Hindlimb muscle (tissue), 1 donor: ENCODE results near the gene NTRK2. TPM values are rescaled to one million over a fixed set of nuclear protein-coding genes. Genes with fewer than 3 reads are reported as not detected.

ENCODE experiments used
- DNase-seq: peaks from one replicate; pipeline ENCODE4 v3.0.0-alpha.2; 2013
- polyA plus RNA-seq: library from polyadenylated mRNA; unstranded; fragments of 120-200 nt; gene quantifications from one replicate; pipeline ENCODE4 v1.2.1, GENCODE V29; 2013; ENCODE audit not compliant: insufficient read length

Gene NTRK2
- polyA plus RNA-seq, 1 donor, result 14.5 TPM

DNA sequence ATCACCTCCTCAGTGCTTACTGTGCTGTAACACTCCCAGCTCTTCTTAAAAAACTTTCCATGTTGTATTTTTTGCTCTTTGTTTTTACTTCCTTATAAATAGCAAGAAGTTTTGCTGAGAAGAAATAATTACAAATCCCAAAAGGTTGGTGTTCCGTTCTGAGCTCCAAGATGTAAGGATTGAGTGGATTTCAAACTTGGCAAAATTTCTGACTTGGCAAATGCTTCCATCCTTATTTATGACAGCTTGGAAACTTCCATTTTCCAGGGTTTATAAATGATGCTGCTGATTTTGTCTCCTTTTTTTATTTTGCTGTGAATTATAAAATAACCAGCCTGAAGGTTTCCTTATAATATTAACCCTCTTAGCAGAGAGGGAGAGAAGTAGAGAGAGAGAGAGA, 151.9 kb downstream of the NTRK2 start:
- peak; percentile 89 for DNase-seq

DNA sequence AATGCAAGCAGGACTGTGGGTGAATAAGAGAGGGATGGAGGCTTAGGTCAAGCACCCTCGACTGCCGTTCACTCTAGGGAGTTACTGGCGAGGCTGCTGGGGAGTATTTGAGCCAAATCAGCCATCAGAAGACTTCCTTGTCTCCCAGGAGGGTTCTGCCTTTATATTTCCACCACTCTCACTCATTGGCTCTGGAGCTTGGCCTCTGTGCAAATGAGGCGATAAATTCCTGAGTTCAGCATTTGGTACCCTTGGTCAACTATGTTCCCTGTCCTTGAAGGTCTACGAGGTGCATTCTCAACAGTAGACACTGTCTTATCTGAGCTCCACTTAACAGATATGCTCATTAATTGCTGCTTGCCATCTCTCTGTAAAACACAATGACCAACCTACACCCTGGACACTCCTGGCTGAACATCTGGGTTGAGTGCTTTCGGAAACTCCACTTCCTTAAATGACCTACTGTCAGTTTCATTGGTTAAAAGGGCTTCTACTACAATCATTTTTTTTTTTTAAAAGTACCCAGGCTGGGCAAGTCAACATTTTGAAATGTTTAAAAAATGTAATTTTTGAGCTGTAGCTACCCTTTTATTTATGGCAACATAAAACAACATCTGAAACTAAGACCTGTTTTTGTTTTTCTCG, 153.2 kb downstream of the NTRK2 start:
- DNase-seq, result no peak

DNA sequence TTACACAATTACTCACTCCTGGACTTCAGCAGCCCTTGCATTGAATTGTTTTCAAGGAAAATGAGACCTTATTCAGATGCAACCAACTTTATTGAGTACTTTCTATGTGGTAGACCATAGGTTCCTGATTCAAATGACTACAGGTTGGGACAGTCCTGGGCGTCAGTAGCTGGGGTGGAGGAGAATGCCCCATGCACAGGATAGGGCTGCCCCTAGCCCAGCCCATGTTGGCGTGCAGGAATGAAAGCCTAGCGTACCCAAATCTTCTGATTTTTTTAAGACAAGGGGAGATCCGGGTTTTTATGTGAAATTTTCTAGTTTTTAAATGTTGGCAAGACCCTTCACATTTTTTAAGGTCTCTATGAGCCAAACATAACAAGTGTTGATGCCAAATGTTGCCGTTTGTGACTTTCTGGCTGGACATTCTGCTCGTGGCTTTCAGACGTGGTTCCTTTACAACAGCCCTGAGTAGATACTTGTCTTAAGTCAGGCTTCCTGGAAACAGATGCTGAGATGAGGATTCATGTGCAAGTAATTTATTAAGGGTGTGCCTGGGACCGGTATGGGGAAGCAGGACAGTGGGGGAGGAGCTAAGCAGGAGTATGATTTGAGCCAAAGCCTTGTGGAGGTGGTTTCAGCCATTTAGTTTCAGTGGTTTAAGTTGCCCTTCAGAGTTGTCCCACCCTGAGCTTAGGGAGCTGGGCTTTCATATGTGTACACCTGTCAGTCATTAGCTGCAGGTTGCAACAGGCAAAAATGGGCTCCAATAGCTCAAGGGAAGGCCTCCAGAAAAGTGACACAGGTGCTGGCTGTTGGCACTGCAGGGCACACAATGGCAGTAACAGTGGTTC, 154.1 kb downstream of the NTRK2 start:
- no peak for DNase-seq

GRCh38 chr9:84827216-84827765, 157.8 kb downstream of the NTRK2 start:
- DNase-seq, result no peak

GRCh38 chr9:84828046-84828445, 158.5 kb downstream of the NTRK2 start:
- no peak for DNase-seq

DNA sequence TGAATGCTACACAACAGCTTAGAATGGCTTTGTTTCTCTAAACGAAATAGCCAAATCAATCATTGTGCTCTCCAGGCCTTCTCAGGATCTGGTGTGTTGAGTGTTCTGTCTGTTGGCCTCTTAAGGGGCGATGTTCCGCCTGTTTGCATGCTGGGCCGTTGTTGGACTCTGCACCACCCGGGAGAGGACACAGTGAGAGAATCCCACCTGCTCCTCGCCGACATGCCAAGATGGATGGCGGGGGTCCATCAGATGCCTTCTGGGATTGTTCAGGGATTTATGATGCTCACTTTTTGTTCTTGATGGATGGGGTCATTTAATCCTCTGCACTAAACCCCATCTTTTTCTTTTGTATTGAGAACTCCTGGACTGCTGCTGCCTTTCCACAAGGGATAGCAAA, 159.9 kb downstream of the NTRK2 start:
- no peak for DNase-seq

- no peak for DNase-seq
Observed at GRCh38 chr9:84829997-84830696, 160.6 kb downstream of the NTRK2 start.

DNA sequence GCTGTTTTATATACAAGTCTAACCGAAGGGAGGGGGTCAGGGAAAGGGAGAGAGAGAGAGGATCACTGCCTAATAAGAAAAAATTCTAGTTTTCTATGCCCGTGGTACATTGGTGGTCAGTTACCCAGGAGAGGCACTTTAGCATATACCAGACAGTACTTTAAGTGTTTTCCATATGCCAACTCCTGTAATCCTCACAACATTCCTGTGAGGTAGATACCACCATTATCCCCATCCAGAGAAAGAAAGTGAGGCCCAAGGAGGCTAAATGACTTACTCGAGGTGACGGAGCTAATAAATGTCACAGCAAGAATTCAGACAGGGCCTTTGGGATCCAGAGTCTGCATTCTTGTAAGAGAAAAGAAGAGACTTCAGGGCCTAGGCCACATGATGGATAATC, 161.8 kb downstream of the NTRK2 start:
- DNase-seq, result no peak

DNA sequence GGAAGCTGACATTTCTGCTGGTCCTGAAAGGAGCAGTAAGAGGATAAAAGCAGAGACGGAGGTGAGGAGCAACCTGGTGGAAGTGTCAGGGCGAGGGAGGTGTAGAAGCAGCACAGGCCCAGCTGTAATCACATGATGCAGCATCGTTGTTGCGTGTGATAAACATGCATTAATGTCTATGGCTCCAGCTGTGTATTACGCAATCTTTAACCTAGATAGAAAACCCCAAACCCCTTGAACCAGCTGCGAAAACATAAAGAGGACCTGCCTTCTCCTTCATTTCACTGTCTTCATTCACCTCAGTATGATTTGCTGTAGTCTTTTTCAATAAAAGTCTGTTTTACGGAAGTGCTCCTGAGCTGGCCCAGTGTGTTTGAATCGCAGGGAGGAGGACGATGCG, 162.9 kb downstream of the NTRK2 start:
- no peak for DNase-seq

- DNase-seq, result no peak
Observed at GRCh38 chr9:84834426-84834825, 164.9 kb downstream of the NTRK2 start.

DNA sequence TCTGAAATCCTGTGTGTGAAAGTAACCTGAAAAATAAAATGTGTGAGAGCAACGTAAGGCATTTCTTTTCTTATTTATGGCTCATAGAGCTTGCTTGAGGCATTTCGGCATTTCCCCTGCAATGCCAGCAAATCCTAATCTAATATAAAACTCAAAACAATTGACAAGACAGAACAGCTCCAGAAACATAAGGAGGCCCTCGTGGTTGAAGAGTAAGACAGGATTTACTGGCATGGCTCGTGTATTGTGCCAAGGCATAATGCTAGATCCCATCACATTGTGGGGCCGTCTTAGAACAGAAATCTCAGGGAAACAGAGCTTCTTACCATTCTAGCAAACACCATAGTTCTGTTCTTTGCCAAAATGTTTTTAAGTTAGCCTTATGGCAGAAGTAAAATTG, 166.2 kb downstream of the NTRK2 start:
- DNase-seq, result no peak

DNA sequence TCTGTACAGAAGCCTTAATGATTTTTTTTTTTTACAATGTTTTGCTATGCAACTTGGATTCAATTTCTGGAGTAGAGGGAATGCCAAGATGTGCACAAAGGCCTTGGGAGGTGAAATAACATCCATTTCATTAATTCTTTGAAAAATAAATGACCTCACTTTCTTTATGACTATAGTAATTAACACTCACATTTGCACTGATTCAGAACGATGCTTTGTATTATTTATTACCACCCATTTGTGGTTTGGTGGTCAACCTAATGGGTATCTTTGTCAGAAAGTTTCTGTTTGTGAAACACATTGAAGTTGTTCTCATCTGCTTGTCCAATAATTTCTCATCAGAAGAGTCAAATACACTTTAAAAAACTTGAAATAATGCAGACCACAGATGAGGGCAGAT, 169.3 kb downstream of the NTRK2 start:
- DNase-seq, result no peak

- DNase-seq, result no peak
Observed at GRCh38 chr9:84839541-84839940, 170.0 kb downstream of the NTRK2 start.

DNA sequence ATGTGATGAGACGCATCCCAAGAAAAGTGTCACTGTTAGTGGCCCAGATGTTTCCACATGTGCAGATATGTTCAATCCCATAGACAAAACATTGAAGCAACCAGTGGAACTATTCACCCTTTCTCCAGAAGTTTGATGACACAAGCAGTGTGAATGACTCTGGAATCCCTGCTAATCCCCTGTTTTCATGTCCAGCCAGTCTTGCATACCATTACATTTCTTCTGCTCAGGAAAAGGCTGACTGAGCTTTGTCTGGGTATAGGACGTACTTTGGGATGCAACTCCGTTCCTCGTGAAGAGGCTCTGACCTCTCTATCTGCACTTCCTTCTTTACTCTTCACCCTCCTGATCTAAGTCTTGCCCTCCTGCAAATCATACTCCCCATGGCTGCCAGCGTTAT, 172.4 kb downstream of the NTRK2 start:
- no peak for DNase-seq

- DNase-seq, result no peak
Observed at GRCh38 chr9:84843175-84843824, 173.8 kb downstream of the NTRK2 start.

GRCh38 chr9:84845956-84846900, 176.7 kb downstream of the NTRK2 start:
- DNase-seq, result no peak

DNA sequence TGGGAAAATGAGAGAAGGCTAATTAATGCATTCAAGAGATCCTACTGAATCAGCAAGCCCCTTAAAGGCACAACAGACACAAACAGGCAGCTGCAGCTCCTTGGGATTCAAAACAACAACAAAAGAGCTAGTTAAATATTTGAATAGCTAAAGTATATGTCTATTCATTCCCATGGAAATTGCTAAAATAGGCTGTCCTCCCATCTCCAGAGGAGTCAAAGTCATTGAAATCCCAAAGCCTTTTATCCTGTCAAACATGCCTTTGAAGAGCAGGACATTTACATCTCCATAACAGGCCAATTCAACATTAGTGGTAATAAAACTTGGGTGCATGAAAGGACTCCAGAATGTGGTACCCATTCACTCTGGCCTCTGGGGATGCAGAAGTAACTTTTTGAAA, 177.4 kb downstream of the NTRK2 start:
- no peak for DNase-seq

DNA sequence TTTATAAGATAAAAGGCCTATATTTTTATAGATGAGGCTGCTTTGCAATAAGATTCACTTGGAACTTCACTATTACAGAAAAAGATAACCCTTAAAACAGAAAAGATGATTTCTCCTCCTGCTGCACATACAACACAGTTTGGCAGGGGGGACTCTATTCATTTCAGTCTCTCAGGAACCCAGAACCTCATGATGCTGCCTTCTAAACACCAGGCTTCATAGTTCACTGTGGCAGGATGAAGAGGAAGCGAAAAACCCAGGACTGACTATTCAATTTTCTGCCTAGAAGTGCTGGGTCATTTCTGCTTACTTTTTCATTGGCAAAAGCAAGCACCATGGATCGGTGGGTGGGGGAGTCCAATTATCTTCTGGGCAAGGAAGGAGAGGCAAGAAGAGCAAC, 179.5 kb downstream of the NTRK2 start:
- DNase-seq, result no peak

DNA sequence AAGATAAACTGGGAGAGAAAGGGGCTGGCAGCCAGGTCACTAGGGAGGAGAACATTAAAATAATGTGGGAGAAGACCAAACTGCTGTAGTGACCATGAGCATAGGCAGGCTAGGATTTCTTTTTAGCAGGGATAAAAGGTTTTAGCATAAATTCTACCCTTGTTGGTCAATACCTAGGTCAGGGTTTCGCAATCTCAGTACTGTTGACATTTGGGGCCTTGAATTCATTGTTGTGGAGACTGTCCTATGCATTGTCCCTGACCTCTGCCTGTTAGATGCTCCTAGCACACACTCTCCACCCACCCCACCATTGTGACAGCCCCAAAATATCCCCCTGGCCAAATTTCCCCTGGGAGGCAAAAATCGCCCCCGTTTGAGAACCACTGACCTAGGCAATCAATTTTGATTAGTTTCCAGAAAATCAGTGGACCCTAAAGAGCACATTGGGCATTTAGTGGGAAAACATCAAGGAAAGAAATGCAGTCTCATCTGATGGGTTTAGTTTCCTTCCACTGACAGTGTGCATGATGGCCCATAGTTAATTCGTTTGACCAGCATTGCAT, 181.4 kb downstream of the NTRK2 start:
- no peak for DNase-seq

- DNase-seq, result no peak
Observed at GRCh38 chr9:84851935-84852585, 182.5 kb downstream of the NTRK2 start.
